ENCODE measurements around the gene CD4.

CD4 gene

DNA sequence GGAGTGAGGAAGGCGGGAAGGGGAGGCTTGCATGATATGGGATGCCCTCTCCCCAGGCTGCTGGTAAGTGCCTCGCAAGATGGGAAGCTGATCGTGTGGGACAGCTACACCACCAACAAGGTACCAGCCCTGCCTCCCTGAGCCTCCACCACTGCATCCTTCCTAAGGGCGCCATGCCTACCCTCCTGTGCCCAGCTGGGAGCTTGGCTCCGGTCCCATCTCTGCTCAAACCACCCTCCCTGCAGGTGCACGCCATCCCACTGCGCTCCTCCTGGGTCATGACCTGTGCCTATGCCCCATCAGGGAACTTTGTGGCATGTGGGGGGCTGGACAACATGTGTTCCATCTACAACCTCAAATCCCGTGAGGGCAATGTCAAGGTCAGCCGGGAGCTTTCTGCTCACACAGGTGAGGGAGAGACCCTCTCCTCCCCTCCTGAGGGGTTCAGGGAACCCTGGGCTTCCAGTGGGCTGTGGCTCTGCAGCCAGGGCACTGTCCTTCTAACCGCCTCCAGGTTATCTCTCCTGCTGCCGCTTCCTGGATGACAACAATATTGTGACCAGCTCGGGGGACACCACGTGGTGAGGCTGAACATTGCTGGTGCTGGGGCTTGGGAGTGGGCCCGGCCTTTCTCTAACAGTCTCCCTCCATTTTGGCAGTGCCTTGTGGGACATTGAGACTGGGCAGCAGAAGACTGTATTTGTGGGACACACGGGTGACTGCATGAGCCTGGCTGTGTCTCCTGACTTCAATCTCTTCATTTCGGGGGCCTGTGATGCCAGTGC, 54.0 kb downstream of the CD4 start:
- no peak for ATAC-seq (replicated peaks; ENCODE audit: extremely low read depth, poor library complexity, severe bottlenecking)
- H3K27me3 Mint-ChIP-seq = no peaks in the 10 kb centered on the region
- H3K9me3 Mint-ChIP-seq = no peaks in the 10 kb centered on the region
- no peak overlapping the region for H3K27ac Mint-ChIP-seq (ENCODE audit: low read depth)
- no peak overlapping the region for H3K4me3 Mint-ChIP-seq
- DNase-seq (ENCODE audit: low spot score in 2 of 2) = no peak
- peaks cover 5% of the 10 kb centered on the region for H3K36me3 Mint-ChIP-seq (ENCODE audit: insufficient read depth)
- H3K4me1 Mint-ChIP-seq = no peaks in the 10 kb centered on the region

- Mint-ChIP-seq H3K4me3 (no peak overlapping the region), H3K36me3 (ENCODE audit: insufficient read depth) (peaks cover 5% of the 10 kb centered on the region), H3K4me1 (peaks cover 6% of the 10 kb centered on the region), H3K27me3 (no peaks in the 10 kb centered on the region), H3K27ac (ENCODE audit: low read depth) (no peak overlapping the region), H3K9me3 (no peaks in the 10 kb centered on the region)
- DNase-seq (ENCODE audit: low spot score in 2 of 2) (no peak), ATAC-seq (replicated peaks; ENCODE audit: extremely low read depth, poor library complexity, severe bottlenecking) (no peak)
Observed at GRCh38 chr12:6845395-6845794, 56.1 kb downstream of the CD4 start.

DNA sequence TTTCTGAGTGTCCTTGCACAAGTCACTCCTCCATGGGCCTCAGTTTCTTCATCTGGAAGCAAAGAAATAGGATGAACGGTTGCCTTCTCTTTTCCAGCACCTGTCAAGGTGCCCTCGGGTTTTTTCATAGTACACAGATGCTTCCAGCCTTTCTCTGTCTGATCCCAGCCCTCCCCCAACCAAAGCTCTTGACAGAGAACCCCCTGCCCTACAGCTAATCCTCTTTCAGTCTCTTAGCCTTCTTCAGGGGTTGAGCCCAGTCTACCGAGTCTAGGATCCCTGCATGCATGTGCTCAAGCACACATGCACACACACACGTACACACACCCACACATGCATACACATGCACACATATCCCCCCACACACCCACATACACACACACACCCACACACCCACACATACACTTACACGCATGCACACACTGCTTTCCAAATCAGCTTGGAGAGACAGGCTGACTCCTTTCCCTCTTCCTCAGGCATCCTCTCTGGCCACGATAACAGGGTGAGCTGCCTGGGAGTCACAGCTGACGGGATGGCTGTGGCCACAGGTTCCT, 57.1 kb downstream of the CD4 start:
- no peak overlapping the region for H3K4me3 Mint-ChIP-seq
- peaks cover 12% of the 10 kb centered on the region for H3K36me3 Mint-ChIP-seq (ENCODE audit: insufficient read depth)
- ATAC-seq (replicated peaks; ENCODE audit: extremely low read depth, poor library complexity, severe bottlenecking) (no peak), DNase-seq (ENCODE audit: low spot score in 2 of 2) (no peak)
- H3K4me1 Mint-ChIP-seq = peaks cover 13% of the 10 kb centered on the region
- H3K27me3 Mint-ChIP-seq = no peaks in the 10 kb centered on the region
- no peak overlapping the region for H3K27ac Mint-ChIP-seq (ENCODE audit: low read depth)
- no peaks in the 10 kb centered on the region for H3K9me3 Mint-ChIP-seq

DNA sequence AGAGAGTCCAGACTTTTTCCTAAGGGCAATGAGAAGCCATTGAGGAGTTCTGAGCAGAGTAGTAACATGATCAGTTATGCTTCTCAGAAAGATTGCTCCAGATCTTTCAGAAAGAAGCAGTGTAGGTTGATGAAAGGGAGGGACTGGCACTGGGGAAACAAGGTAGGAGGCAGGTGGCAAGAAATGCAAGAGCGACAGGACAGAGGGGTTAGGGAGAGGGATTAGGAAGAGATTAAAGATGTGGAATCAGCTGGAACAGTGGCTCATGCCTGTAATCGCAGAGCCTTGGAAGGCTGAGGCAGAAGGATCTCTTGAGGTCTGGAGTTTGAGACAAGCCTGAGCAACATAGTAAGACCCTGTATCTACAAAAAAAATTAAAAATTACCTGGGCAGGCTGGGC, 58.3 kb downstream of the CD4 start:
- Mint-ChIP-seq H3K36me3 (ENCODE audit: insufficient read depth) (peaks cover 21% of the 10 kb centered on the region), H3K9me3 (no peaks in the 10 kb centered on the region), H3K27ac (ENCODE audit: low read depth) (no peak overlapping the region), H3K27me3 (no peaks in the 10 kb centered on the region), H3K4me3 (no peak overlapping the region), H3K4me1 (peaks cover 20% of the 10 kb centered on the region)
- no peak for DNase-seq (ENCODE audit: low spot score in 2 of 2)
- no peak for ATAC-seq (replicated peaks; ENCODE audit: extremely low read depth, poor library complexity, severe bottlenecking)

- Mint-ChIP-seq H3K27me3 (no peaks in the 10 kb centered on the region), H3K4me3 (no peak overlapping the region), H3K9me3 (no peaks in the 10 kb centered on the region), H3K27ac (ENCODE audit: low read depth) (no peak overlapping the region), H3K4me1 (peaks cover 35% of the 10 kb centered on the region), H3K36me3 (ENCODE audit: insufficient read depth) (peaks cover 21% of the 10 kb centered on the region)
- DNase-seq (ENCODE audit: low spot score in 2 of 2) = no peak
- ATAC-seq (replicated peaks; ENCODE audit: extremely low read depth, poor library complexity, severe bottlenecking) = no peak
Observed at GRCh38 chr12:6849427-6849826, 60.1 kb downstream of the CD4 start.

DNA sequence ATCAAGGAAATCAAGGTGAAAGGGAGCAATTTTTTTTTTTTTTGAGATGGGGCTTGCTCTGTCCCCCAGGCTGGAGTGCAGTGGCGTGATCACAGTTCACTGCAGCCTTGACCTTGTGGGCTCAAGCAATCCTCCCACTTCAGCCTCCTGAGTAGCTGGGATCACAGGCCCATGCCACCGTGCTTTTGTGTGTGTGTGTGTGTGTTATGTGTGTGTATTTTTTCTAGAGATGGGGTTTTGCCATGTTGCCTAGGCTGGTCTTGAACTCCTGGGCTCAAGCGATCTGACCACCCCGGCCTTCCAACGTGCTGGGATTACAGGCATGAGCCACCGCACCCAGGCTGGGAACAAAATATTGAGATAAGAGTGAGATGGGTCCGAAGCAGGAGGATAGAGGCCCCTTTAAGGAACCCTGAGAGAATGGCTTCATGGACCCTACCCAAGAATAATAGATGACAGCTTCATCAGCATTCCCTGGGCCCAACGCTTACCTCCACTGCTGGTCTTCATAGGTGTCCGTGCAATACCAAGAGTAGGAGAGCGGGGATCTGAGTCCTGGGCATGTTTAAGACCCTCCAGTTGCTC, 60.7 kb downstream of the CD4 start:
- H3K9me3 Mint-ChIP-seq = no peaks in the 10 kb centered on the region
- ATAC-seq (replicated peaks; ENCODE audit: extremely low read depth, poor library complexity, severe bottlenecking) = no peak
- H3K36me3 Mint-ChIP-seq (ENCODE audit: insufficient read depth) = peaks cover 21% of the 10 kb centered on the region
- no peak for DNase-seq (ENCODE audit: low spot score in 2 of 2)
- no peak overlapping the region for H3K27ac Mint-ChIP-seq (ENCODE audit: low read depth)
- peaks cover 35% of the 10 kb centered on the region for H3K4me1 Mint-ChIP-seq
- peak overlapping the region; percentile 38 for H3K4me3 Mint-ChIP-seq
- no peaks in the 10 kb centered on the region for H3K27me3 Mint-ChIP-seq

- no peaks in the 10 kb centered on the region for H3K27me3 Mint-ChIP-seq
- H3K9me3 Mint-ChIP-seq = no peaks in the 10 kb centered on the region
- no peak for DNase-seq (ENCODE audit: low spot score in 2 of 2)
- H3K4me3 Mint-ChIP-seq = peak overlapping the region; percentile 87
- no peak for ATAC-seq (replicated peaks; ENCODE audit: extremely low read depth, poor library complexity, severe bottlenecking)
- peaks cover 38% of the 10 kb centered on the region for H3K4me1 Mint-ChIP-seq
- H3K27ac Mint-ChIP-seq (ENCODE audit: low read depth) = peak overlapping the region; percentile 74
- peaks cover 23% of the 10 kb centered on the region for H3K36me3 Mint-ChIP-seq (ENCODE audit: insufficient read depth)
Observed at GRCh38 chr12:6850796-6851152, 61.4 kb downstream of the CD4 start.

DNA sequence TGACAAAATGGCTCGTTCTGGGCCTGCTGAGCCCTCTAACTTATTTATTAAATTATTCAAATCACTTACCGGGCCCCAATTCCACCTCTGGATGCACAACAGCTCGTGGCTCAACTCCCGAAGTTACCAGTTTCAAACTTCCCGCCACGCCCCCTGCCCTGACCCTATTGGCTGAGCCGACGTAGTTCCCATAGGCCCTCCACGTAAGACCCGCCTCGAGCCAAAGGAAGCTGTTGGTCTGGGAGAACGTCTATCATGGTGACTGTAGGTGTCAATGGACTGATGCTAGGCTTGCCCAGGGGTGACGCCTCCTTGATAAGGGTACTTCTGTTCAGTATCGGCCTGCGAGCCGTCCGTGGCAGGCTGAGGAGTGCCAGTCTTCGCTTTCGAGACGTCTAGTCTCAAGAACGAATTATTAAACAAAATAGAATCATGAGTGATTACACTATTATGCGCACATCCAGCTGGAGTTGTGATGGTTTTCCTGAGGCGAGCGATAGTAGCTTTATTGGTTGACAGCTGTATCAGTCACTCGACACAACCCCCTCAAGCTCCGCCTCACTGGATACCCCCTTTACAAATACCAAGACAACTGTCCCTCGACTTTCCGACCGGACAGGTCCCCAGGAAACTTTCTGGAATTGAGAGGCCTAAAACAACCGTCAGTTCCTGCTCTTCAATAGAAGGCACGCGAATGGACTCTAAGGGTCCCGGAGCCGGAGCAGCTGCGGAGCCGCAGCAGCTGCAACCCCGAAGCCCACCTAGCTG, 62.0 kb downstream of the CD4 start, which contains the start of gene CDCA3:
TSS of gene CDCA3 (minus strand) at position 134 of the 768 bp plus-strand sequence. CDS start 334 bp downstream, outside the sequence.
- Mint-ChIP-seq H3K4me3 (peak within 1 kb of the TSS; percentile 87), H3K9me3 (no peaks in the 10 kb centered on the region), H3K4me1 (peaks cover 41% of the 10 kb centered on the region), H3K27ac (ENCODE audit: low read depth) (peak within 1 kb of the TSS; percentile 74), H3K27me3 (no peaks in the 10 kb centered on the region), H3K36me3 (ENCODE audit: insufficient read depth) (peaks cover 22% of the 10 kb centered on the region)
- DNase-seq (ENCODE audit: low spot score in 2 of 2) (peak; percentile 83 to 87), ATAC-seq (replicated peaks; ENCODE audit: extremely low read depth, poor library complexity, severe bottlenecking) (peak; percentile 57)

GRCh38 chr12:6851921-6852650, 62.8 kb downstream of the CD4 start, which contains the start of gene USP5:
Gene USP5, plus strand, starts transcription at chr12:6852150. Its CDS starts 30 bp downstream, at chr12:6852180.
- peaks cover 25% of the 10 kb centered on the region for H3K36me3 Mint-ChIP-seq (ENCODE audit: insufficient read depth)
- DNase-seq (ENCODE audit: low spot score in 2 of 2) (peak; percentile 92 to 98), ATAC-seq (replicated peaks; ENCODE audit: extremely low read depth, poor library complexity, severe bottlenecking) (peak; percentile 82)
- no peaks in the 10 kb centered on the region for H3K9me3 Mint-ChIP-seq
- H3K27me3 Mint-ChIP-seq = no peaks in the 10 kb centered on the region
- H3K4me3 Mint-ChIP-seq = peak within 1 kb of the TSS; percentile 87
- H3K4me1 Mint-ChIP-seq = peaks cover 41% of the 10 kb centered on the region
- peak within 1 kb of the TSS; percentile 74 for H3K27ac Mint-ChIP-seq (ENCODE audit: low read depth)

GRCh38 chr12:6852651-6853354, 63.5 kb downstream of the CD4 start:
- DNase-seq (ENCODE audit: low spot score in 2 of 2) = no peak
- ATAC-seq (replicated peaks; ENCODE audit: extremely low read depth, poor library complexity, severe bottlenecking) = no peak
- peaks cover 30% of the 10 kb centered on the region for H3K36me3 Mint-ChIP-seq (ENCODE audit: insufficient read depth)
- H3K27ac Mint-ChIP-seq (ENCODE audit: low read depth) = peak overlapping the region; percentile 74
- no peaks in the 10 kb centered on the region for H3K27me3 Mint-ChIP-seq
- peaks cover 41% of the 10 kb centered on the region for H3K4me1 Mint-ChIP-seq
- peak overlapping the region; percentile 87 for H3K4me3 Mint-ChIP-seq
- no peaks in the 10 kb centered on the region for H3K9me3 Mint-ChIP-seq

DNA sequence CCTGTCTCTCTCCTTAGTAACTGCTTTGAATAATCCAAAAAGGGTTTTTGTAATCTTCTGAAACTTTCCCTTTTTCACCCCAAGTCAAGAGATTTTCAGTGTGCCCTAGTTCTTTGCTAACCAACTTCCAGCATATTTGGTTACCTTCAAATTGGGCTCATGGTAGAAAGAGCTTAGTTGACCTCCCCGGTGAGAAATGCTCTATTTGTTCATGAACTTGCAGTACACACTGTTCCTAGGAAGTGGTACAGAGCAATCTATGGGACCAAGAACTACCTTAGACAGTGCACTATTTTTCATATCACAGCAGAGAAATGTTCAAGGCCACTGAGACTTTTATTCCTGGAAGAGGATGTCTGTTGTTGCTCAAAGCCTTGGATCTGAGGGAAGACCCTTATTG, 64.3 kb downstream of the CD4 start:
- H3K36me3 Mint-ChIP-seq (ENCODE audit: insufficient read depth) = peaks cover 35% of the 10 kb centered on the region
- ATAC-seq (replicated peaks; ENCODE audit: extremely low read depth, poor library complexity, severe bottlenecking) (no peak), DNase-seq (ENCODE audit: low spot score in 2 of 2) (no peak)
- H3K9me3 Mint-ChIP-seq = no peaks in the 10 kb centered on the region
- H3K4me3 Mint-ChIP-seq = peak overlapping the region; percentile 87
- no peaks in the 10 kb centered on the region for H3K27me3 Mint-ChIP-seq
- H3K27ac Mint-ChIP-seq (ENCODE audit: low read depth) = peak overlapping the region; percentile 49
- H3K4me1 Mint-ChIP-seq = peaks cover 41% of the 10 kb centered on the region

Measured in central memory CD8-positive, alpha-beta T cell (primary cell).